HEK293 (cell line): ENCODE results near the gene TTYH2.

Source experiments
- YY1 ChIP-seq: fragments of 450-650 bp; formaldehyde crosslinking; IDR thresholded peaks from 2 replicates; pipeline ENCODE4 v1.5.1; 2018; ENCODE audit warnings: missing biosample characterization, missing genetic modification characterization
- ZFP3 ChIP-seq: fragments of 450-650 bp; formaldehyde crosslinking; IDR thresholded peaks from 2 replicates; pipeline ENCODE4 v1.5.1; 2016; ENCODE audit warnings: low read depth, missing biosample characterization, missing genetic modification characterization
- ZNF629 ChIP-seq: fragments of 450-650 bp; formaldehyde crosslinking; IDR thresholded peaks from 2 replicates; pipeline ENCODE4 v1.5.1; 2017; ENCODE audit warnings: missing biosample characterization, missing genetic modification characterization
- ZNF830 ChIP-seq: fragments of 450-650 bp; IDR thresholded peaks from 2 replicates; pipeline ENCODE4 v1.5.0; 2018; ENCODE audit warnings: missing biosample characterization, missing genetic modification characterization, low read depth, mild to moderate bottlenecking, moderate library complexity
- TF ChIP-seq, protein P1 (sequence below): fragments of 450-650 bp; formaldehyde crosslinking; IDR thresholded peaks from 2 replicates; pipeline ENCODE4 v1.5.1; 2016; ENCODE audit warnings: missing biosample characterization, missing genetic modification characterization
- TF ChIP-seq, protein P2 (sequence below): fragments of 450-650 bp; formaldehyde crosslinking; IDR thresholded peaks from 2 replicates; pipeline ENCODE4 v1.5.1; 2016; ENCODE audit warnings: missing biosample characterization, missing genetic modification characterization

DNA sequence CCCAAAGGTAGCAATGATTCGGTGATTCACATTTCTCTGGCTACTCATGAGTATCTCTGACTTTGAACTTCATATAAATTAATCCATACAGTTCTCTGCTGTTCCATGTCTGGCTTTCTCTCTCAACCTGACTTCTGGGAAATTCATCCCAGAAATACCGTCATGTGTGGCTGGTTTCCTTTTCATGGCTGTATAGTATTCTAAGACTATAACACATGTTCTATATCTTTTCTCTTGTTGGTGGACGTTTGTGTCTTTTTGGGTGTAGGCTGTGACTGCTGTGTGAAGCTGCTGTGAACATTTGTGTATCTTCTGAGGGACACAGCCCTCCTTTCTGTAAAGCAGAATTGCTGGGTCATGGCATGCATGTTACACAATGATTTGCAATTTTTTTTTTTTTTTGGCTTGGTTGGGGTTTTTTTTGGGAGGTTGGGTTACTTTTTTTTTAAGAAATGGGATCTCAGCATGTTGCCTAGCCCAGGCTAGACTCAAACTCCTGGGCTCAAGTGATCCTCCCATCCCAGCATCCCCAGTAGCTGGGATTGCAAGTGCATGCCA, 6.3 kb downstream of the TTYH2 start:
- no peak for TF ChIP-seq ZFP3 (tag by site-specific recombination)
- no peak for TF ChIP-seq YY1 (tag by site-specific recombination)
- TF ChIP-seq, protein P1, sequence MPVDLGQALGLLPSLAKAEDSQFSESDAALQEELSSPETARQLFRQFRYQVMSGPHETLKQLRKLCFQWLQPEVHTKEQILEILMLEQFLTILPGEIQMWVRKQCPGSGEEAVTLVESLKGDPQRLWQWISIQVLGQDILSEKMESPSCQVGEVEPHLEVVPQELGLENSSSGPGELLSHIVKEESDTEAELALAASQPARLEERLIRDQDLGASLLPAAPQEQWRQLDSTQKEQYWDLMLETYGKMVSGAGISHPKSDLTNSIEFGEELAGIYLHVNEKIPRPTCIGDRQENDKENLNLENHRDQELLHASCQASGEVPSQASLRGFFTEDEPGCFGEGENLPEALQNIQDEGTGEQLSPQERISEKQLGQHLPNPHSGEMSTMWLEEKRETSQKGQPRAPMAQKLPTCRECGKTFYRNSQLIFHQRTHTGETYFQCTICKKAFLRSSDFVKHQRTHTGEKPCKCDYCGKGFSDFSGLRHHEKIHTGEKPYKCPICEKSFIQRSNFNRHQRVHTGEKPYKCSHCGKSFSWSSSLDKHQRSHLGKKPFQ (tag by site-specific recombination), result no peak
- no peak for TF ChIP-seq ZNF830 (tag by site-specific recombination)
- TF ChIP-seq ZNF629 (tag by site-specific recombination), result no peak
- TF ChIP-seq, protein P2, sequence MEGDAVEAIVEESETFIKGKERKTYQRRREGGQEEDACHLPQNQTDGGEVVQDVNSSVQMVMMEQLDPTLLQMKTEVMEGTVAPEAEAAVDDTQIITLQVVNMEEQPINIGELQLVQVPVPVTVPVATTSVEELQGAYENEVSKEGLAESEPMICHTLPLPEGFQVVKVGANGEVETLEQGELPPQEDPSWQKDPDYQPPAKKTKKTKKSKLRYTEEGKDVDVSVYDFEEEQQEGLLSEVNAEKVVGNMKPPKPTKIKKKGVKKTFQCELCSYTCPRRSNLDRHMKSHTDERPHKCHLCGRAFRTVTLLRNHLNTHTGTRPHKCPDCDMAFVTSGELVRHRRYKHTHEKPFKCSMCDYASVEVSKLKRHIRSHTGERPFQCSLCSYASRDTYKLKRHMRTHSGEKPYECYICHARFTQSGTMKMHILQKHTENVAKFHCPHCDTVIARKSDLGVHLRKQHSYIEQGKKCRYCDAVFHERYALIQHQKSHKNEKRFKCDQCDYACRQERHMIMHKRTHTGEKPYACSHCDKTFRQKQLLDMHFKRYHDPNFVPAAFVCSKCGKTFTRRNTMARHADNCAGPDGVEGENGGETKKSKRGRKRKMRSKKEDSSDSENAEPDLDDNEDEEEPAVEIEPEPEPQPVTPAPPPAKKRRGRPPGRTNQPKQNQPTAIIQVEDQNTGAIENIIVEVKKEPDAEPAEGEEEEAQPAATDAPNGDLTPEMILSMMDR (tag by site-specific recombination), result no peak
